IPS DF 4.7 (cell line): Measurements from ENCODE around the gene GSTA4.
"Not testable (repeated sequence)": the region's sequence is repeated elsewhere in the genome, so short reads cannot be mapped to it uniquely, and the experiment has no call there.

Experiments
- DNase-seq: peaks from one replicate; pipeline ENCODE4 v3.0.0-alpha.2; 2013; ENCODE audit warnings: low spot score; ENCODE audit errors: extremely low read depth

GSTA4 gene

DNA sequence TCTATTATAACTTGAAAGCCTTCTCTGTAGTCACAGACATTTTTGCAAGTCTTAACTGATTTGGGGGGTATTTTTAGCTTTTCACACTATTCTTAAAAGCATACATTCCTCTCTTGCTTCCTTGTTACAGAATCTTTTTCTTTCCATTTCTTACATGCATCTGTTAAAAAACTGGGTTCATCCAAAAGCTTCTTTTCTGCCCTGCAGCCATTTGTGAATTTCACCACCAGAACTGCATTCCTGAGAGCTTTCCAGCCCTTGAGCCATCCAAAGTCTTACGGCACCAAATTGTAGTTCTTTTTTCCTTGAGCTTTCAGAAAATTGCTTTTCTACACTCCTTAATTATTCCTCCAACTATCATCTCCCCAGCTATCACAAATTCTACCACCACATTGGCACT lies 19.7 kb upstream of the GSTA4 start:
- no peak for DNase-seq

DNA sequence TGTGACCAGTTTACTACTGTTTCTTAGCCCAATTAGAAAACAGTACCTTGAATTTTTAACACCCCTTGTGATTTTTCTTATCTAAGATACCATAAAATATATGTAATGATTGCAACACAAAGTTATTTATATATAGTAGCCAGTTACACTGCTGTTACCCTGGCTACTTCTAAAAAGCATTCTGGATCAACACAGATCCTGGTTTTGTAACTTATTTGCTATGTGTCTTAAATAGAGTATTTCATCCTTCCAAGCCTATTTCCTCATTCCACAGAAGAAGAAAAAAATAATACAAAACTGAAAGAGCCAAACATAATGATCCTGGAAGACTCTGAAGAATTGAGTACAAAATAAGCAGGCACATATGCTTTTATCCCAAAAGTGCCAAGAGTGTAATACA lies 19.0 kb upstream of the GSTA4 start:
- no peak for DNase-seq

DNA sequence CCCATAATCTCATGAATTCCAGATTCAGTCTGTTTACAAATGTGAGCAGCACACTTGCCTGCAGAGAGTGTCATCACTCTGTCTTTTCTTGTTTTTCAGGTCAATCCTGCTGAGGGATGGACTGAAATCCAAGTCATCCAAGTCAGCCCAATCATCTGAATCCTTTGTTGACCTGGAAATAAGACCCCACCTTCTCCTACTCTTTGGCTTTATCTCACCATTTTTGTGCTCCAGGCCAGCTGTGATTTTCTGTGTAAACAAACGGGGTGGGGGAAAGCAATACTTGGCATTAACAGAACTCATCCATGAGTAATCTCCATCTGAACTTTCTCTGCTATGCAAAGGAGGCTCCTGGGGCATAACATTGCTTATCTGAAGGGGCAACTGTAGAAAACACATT lies 16.9 kb upstream of the GSTA4 start:
- no peak for DNase-seq

DNA sequence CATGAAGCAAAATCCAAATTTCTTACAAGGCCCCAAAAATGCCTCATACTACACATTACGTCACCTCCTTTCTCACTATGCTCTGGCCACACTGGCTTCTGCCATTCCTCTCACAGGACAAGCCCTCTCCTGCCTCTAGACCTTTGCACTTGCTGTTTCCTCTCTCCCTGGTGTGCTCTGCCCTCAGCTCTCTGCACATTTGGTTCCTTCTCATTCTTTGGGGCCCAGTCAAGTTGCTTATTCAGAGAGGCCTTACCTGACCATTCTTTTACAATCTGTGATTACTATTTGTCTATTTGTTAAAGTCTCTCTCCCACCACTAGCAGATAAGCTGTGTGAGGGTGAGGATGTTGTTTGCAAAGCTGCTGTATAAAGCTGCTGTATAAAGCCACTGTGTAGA lies 15.4 kb upstream of the GSTA4 start:
- DNase-seq: no peak

DNA sequence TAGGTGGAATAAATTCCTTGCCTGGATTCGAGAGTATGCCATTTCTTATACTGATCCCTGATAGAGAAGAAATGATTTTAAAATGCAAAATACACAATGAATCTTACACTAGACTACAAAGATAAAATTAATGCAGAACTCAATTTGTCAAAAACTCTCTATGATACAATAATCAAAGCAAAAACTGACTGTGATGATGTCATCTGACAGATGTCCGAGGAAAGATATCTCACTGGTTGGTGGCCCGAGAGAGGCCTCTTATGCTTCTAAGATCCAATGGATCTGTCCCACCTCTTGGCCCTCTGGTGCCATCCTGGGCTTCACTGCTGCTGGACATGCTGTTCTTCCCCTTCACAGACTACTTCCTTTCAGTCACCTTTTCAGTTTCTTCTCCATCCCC lies 14.4 kb upstream of the GSTA4 start:
- no peak for DNase-seq

DNA sequence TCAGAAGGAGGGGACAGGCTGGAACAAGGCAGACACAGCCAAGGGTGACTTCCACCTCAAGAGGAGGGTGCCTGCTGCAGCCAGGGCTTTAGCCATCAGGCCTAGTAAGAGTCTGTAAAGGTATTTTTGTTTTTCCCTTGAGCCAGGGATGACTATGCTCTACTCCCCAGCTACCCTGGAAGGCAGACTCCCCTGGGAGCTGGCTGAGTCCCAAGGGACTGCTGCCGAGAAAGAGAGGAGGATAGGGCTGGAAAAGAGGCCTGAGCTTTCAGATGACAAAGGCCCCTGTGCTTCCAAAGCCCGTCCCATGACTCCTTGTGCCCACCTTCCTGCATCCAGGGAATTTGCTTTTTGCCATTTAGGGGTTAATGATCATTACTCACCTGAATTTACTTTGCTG lies 14.0 kb upstream of the GSTA4 start:
- no peak for DNase-seq

DNA sequence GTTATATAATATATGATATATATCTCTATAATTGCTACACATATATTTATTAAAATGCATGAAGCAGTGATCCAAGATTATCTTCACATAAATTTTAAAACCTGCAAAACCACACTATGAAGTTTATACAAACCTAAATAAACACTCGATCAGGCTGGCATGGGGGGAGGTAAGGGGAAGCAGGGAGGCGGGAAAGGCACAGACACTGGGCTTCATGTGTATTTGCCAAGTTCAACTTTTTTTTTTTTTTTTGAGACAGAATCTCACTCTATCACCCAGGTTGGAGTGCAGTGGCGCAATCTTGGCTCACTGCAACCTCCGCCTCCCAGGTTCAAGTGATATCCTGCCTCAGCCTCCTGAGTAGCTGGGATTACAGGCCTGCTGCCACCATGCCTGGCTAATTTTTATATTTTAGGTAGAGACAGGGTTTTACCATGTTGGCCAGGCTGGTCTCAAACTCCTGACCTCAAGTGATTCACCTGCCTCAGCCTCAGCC lies 13.2 kb upstream of the GSTA4 start:
- DNase-seq: not testable (repeated sequence)

DNA sequence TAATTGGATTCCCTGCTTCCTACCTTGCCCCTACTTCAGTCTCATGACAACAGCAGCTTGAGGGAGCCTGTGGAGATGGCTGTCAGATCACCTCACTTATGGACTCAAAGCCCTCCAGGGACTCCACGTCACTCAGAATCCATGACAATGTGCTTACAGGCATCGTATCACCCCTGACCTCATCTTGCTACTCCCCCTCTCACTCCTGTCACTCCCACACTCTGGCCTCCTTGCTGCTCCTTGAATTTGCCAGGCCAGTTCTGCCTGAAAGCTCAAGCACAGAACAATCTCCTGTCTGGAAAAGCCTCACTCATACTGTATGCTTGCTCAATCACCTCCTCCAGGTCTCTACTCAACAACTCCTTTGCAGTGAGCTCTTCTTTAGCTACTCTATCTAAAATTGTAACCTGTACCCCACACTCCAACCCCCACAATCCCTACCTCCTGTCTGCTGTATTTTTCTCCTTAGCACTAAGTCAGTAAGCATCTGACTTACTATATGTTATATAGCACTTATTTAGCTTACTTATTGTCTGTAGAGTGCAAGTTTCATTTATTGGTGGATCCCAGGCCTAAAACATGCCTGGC lies 10.7 kb upstream of the GSTA4 start:
- no peak for DNase-seq

DNA sequence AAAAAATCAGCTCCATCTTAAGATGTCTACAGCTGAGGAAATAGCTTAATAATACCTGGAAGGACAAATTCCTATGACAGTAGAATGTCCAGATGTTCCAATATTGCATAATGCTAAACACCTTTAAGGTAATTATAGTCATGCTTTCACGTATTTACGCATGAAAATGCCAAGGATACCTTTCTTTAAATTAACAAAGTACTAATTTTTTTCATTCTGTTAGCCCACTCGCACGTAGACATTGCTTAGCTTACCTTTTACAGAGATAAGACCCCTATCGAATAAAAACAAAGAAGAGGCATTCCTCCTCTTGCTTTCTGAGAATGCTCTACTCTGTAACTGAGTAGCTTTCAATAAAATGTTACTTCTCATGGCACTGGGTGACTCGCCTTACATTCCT lies 4.4 kb upstream of the GSTA4 start:
- DNase-seq: no peak

DNA sequence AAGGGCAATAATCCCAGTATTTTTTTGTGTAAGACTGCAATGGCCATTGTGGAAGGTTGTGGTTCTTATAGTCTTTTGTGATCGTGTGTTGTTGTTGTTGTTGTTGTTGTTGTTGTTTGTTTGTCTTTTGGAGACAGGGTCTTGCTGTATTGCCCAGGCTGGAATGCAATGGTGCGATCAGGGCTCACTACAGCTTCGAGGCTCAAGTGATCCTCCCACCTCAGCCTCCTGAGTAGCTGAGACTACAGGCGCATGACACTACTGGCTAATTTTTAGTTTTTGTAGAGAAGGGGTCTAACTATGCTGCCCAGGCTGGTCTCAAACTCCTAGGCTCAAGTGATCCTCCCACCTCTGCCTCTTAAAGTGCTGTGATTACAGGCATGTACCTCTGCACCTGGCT lies 3.5 kb upstream of the GSTA4 start:
- DNase-seq: no peak

DNA sequence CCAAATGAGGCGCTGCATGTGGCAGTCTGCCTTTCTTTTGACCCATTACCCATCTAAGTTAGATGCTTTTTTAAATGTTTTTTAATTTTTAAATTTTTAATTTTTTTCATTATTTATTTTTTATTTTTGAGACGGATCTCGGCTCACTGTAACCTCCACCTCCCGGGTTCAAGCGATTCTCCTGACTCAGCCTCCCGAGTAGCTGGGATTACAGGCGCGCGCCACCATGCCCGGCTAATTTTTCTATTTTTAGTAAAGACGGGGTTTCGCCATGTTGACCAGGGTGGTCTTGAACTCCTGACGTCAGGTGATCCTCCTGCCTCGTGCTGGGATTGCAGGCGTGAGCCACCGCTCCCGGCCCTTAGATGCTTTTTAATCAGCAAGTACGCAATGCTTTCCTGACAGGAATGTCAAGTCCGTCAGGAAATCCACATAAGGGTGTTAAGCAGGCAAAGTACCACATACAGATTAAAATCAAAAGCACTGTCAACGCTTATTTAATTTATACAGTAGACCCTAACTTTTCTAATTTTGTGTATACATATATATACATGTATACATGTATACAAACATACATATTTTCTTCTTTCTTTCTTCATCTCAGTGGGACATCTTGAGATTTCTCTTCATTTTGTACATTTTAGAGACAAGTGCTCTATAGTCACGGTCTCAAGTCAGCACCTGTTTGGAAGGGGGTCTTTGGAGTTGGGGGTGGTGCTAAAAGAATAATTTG lies 995 bp upstream of the GSTA4 start:
- DNase-seq: no peak

DNA sequence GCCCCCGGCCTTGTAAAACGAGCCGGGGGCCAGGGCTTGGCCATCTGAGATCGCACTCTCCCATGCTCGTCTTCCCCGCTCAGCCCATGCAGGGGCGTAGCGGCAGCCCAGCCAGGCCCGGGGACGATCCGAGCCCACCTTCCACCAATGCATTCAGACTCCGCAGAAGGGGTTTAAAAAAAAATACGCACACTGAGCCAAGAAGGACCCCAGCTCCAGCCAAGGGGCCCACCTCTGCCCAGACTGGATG lies 320 bp downstream of the GSTA4 start:
- no peak for DNase-seq

DNA sequence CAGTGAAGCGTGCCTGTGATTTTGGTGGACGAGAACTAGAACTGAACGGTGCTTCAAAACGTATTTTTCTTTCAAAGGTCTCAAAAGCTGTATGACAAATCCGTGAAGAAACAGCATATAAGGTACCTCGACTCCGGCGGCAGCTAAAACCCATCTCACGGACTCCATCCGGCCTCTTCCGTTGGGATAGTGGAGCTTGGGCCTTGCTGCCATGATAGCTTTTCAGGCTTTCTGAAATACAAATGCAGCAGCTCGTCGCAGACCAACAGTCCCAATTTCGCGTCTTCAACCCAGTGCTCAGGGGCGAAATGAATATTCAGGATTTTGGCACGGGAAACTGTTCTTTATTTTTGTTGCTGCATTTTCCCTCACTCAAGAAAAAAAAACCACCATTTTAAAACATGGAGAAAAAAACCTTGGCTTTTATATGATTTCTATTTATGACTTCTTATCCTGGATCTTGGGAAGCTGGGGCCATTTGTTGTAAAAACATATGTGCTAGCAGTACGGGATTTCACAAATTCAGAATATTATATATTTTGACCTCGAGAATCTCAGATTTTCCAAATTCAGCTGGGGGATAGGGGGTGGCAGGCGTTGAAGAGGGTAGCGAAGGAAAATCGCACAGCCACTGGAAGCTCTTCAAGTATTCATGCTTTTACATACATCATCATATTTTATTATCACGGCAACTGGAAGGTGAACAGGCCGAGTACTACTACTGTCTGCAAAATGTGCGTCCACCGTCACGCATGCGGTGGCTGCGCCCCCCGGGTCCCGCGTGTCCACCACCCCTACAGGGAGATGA lies 849 bp downstream of the GSTA4 start:
- no peak for DNase-seq

DNA sequence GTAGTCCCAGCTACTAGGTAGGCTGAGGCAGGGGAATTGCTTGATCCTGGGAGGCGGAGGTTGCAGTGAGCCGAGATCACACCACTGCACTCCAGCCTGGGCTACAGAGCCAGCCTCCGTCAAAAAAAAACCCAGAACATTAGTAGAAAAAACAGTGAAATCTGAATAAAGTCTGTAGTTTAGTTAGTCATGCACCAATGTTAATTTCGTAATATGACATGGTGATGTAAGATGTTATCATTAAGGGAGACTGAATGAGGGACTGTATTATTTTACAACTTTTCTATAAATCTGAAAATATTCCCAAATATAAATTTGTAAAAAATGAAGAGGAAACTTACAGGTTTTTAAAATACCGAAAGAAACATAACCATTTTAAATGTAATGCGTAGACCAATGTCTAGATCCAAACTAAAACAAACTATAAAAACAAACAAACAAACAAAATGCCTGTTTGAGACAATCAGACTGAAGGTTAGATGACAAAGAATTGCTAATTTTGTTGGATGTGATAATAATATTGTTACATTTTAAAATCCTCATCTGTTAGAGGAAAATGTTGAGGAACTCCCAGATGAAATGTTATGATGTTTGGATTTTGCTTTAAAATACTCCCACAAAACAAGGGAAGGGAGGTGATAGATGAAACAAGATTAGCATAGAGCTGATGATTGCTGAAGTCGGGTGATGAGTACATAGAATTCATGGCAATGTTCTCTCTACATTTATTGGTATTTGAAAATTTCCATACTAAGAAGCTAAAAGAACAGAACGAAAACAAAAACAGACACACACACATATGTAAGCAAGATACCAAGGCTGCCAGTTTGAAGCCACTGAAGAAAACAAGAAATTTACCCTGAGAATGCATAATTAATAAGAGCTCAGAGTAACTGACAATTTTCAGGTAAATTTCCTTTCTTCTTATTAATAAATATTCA lies 1.8 kb downstream of the GSTA4 start:
- DNase-seq: no peak

DNA sequence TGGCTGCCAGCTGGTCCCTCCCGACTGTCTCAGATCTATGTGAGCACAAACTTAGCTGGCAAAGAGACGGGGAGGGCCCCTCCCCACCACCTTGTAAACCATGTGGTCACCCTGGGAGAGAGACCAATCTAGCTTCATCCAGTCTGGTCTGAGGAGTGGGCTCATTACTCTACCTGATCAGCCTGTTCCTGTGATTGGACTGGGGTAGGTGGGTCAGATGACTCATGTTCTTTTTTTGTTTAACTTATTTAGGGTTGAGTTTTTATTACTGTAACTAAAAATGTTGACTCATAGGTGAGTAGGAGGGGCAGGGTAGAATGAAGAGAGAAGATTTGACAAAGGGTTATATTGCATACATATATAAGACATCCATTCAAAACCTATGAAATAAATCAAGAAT lies 4.7 kb downstream of the GSTA4 start:
- no peak for DNase-seq

DNA sequence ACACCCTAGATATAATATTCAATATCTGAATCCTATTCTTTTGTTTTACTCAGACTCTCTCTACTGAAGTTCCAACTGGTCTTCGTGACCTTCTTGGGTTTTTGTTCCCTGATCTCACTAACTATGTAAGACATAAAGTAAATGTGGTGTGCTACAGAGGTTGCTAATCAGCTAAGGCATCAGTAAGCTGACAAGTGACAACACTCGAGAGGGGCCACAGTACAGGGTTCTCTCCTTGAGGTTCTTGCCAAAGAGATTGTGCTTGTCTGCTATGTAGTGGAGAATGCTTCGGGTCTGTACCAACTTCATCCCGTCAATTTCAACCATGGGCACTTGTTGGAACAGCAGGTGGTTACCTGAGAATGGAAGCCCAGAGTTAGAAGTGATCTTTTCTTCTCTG lies 9.9 kb downstream of the GSTA4 start:
- DNase-seq: no peak

DNA sequence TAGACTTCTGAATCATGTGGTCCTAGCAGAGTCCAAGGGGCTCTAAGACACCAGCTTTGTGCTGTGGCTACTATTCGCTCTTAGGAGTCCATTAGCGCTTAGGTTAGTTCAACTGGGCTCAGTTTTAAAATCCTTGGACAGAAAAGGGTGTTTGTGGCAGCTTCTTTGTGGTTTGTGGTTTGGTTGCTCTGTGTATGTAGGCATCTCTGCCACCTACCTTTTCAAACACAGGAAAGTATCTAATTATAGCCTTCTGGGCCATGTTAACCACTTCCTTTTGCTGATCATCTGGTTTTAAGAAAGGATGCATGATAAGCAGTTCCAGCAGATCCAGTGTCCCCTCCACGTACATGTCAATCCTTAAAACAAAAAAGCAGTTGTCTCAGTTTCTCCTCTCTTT lies 10.8 kb downstream of the GSTA4 start:
- DNase-seq: no peak

DNA sequence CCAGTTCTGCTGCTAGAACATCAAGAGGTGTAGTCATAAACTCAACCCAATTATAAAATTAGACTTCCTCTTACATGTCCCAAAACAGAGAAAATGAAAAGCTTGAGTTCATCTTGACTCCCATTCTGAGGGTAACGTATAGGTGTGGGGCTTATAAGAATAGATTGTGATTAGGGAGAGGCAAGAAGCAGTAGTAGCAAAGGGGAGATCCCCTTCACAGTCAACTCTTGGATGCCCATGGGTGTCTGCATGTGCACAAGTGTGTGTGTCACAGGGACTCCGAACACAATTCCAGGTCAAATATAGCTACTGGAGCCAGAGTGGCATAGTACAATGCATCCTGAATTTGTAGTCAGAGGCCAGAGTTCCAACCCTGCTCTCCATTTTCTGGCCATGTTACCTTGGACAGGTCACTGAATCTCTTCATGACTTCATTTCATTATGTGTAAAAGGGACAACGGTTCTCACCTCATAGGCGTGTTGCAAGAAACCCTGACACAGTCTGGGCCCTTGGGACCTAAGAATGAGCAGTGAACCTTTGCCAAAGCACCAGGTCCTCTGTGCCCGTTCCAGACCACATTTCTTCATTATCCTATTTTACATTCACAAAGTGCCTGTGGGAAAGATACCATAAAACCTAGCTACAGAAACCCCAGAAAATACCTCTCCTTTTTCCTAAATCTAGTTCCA lies 11.8 kb downstream of the GSTA4 start:
- no peak for DNase-seq

DNA sequence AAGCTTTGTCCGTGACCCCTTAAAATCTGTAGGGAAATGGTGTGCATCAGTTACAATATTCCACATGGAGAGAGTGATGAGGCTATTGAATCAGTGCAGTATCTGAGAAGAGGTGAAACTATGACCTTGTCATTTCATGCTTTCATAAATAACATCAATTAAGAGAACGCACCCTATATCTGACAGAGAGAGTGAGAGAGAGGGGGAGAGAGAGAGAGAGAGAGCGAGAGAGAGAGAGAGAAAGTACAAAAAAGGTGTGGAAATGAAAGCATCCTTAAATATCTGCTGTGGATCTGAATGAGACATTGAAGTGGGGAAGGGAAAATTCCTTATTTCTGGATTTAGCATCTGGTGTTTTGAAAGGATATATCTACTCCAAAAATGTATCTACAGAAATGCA lies 12.4 kb downstream of the GSTA4 start:
- no peak for DNase-seq

DNA sequence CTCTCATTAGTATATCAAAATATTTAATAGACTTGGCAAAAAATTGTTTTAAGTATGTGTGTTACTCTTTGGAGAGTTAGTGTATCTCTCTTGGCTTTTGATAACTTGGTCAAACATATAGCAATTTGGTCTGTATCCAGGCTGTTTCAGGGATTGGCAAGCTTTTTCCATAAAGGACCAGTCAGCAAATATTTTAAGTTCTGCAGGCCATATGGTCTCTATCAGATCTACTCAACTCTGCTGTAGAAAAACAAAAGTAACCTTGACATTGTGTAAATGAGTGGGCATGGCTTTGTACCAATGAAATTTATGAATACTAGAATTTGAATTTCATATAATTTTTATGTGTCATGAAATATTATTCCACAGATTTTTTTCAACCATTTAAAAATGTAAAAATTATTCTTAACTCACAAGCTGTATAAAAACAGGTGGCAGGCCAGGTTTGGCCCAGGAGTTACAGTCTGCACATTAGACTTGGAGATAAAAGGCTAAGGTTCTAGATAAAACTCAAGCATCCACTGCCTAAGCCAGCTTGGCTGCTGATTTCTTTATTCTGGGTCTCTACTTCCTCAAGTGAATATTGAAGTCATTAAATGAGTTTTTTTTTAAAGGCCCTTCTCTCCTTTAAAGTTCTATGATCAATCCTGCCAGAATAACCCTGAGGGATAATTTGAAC lies 13.7 kb downstream of the GSTA4 start:
- DNase-seq: no peak
